ENCODE data around the gene RITA1.

DNA sequence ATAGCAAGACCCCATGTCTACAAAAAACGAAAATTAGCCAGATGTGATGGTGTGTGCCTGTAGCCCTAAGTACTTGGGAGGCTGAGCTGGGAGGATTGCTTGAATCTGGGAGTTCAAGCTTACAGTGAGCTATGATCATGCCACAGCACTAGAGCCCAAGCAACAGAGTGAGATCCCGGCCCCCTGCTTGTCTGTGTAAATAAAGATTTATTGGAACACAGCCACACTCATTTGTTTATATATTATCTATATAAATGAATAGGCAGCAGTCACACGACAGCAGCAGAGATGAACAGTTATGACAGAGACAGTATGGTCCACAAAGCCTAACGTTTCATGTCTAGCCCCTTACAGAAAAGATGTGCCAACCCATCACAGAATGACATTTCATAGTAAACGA is 15.1 kb upstream of the RITA1 start:
- TF ChIP-seq YY1 (IDR thresholded peaks at IDR 0.05; ENCODE audit: insufficient read depth, insufficient read length) (no peak), SUZ12 (IDR thresholded peaks at IDR 0.05; ENCODE audit: extremely low read depth, insufficient read depth, insufficient read length) (no peak)

All from NT2/D1 (cell line).